ENCODE results near the gene NDNF.

The NDNF gene

GRCh38 chr4:121011780-121012340, 60.5 kb downstream of the NDNF start:
- no peak for DNase-seq

- DNase-seq: no peak
Measured at GRCh38 chr4:121011138-121011537, 61.2 kb downstream of the NDNF start.

- no peak for DNase-seq
Measured at GRCh38 chr4:121009578-121010478, 62.5 kb downstream of the NDNF start.

GRCh38 chr4:121007660-121008059, 64.7 kb downstream of the NDNF start:
- DNase-seq: no peak

GRCh38 chr4:121003863-121004262, 68.5 kb downstream of the NDNF start:
- no peak for DNase-seq

GRCh38 chr4:120995266-120996010, 76.9 kb downstream of the NDNF start:
- no peak for DNase-seq

- DNase-seq: no peak
Measured at GRCh38 chr4:120994521-120994920, 77.8 kb downstream of the NDNF start.

- no peak for DNase-seq
Measured at GRCh38 chr4:120991885-120992284, 80.5 kb downstream of the NDNF start.

- no peak for DNase-seq
Measured at GRCh38 chr4:120990246-120990645, 82.1 kb downstream of the NDNF start.
